Amniotic epithelial cell (primary cell): ENCODE results near the gene NUCB2.
"Not testable (repeated sequence)": the region's sequence is repeated elsewhere in the genome, so short reads cannot be mapped to it uniquely, and the experiment has no call there.

Experiments
- DNase-seq: peaks from one replicate; pipeline ENCODE4 v3.0.0-alpha.2; 2010; ENCODE audit warnings: low read depth

The NUCB2 gene

DNA sequence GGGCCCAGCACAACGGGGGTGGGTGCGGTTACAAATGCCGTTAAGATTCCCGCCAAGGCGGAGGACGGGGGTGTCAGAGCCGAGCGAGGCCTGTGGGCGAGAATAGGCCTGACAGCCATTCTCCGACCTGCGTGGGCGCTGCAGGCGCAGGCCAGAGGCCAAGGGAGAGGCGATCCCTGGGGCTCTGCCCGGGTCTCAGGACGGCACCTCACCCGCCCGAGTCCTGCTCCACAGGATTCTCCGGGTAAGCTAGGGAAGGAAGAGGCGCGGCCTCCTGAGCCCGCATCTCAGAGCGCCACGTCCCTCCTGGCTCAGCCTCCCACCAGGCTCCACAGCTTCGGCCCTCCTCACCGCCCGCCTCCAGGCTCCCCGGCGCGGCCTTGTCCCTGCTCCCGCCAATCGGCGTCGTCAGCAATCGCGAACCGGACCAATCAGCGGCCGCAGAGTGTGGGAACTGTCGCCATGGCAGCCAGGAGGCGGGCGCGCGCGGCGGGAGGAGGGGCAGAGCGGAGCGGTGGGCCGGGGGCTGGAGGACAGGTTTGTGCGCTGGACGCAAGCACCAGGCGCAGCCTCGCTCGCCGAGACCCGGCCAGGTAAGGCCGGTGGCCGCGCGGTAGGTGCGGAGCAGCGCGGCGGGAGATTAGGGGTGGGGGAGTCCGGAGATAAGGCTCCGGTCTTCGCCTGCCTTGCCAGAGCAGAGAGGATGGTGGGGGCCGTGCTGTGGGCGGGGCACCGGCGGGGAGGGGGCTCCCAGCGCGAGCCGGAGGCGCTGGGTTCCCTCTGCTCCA is at the start of gene NUCB2:
TSS of gene NUCB2 (plus strand) at position 504 of the 788 bp plus-strand sequence. CDS start 18,585 bp downstream, outside the sequence.
- peak; percentile 94 for DNase-seq

DNA sequence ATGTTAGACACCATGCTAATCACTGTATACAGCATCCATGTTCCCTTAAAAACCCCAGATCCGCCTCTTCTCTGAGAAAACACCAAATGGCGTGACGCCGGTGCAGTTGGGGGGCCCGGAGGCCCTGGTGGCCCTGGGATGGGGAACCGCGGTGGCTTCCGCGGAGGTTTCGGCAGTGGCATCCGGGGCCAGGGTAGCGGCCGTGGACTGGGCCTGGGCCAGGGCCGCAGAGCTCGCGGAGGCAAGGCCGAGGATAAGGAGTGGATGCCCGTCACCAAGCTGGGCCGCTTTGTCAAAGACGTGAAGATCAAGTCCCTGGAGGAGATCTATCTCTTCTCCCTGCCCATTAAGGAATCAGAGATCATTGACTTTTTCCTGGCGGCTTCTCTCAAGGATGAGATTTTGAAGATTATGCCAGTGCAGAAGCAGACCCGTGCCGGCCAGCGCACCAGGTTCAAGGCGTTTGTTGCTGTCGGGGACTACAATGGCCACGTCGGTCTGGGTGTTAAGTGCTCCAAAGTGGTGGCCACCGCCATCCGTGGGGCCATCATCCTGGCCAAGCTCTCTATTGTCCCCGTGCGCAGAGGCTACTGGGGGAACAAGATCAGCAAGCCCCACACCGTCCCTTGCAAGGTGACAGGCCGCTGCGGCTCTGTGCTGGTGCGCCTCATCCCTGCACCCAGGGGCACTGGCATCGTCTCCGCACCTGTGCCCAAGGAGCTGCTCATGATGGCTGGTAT is 48.2 kb upstream of the NUCB2 start:
- not testable (repeated sequence) for DNase-seq

DNA sequence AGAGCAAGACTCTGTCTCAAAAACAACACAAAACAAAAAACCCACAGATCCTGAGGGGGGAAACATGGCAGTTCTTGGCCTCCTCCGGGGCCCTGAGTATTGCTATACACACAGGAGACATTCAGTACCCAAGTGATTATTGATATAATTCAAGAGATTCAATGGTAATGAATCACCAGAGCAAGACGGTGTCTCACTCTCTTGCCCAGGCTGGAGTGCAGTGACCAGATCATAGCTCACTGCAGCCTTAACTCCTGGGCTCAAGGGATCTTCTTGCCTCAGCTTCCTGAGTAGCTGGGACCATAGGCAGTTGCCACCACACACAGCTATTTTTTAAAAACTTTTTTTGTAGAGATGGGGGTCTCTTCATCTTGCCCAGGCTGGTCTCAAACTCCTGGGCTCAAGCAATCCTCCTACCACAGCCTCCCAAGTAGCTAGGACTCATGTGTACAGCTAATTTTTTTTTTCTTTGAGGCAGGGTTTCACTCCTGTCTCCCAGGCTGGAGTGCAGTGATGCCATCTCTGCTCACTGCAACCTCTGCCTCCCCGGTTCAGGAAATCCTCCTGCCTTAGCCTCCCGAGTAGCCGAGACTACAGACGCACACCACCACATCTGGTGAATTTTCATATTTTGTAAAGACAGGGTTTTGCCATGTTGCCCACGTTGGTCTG is 46.9 kb upstream of the NUCB2 start:
- no peak for DNase-seq

DNA sequence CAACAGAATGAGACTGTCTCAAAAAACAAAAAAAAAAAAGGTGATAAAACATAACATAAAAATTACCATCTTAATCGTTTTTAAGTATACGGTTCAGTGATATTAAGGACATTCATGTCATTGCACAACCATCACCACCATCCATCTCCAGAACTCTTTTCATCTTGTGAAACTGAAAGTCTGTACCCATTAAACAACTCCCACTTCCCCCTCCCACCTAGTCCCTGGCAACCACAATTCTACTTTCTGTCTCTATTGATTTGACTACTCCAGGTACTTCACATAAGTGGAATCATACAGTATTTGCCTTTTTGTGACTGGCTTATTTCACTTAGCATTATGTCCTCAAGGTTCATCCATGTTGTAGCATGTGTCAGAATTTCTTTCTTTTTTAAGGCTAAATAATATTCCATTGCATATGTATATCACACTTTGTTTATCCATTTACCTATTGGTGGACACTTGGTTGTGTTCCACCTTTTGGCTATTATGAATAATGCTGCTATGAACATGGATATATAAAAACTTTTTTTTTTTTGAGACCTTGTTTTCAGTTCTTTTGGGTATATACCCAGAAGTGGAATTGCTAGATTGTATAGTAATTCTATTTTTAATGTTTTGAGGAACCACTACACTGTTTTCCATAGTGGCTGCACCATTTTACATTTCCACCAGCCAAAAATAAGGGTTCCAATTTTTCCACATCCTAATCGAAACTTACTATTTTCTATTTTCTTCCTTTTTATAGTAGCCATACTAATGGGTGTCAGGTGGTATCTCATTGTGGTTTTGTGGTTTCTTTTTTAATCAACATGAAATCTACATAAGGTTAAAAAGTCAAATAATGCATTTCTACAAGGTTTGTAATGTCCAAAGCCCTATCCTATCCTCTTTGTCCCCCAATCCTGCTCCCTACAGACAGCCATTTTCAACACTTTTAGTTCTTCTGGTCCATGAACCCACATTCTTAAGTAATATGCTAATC is 45.4 kb upstream of the NUCB2 start:
- peak; percentile 23 for DNase-seq

DNA sequence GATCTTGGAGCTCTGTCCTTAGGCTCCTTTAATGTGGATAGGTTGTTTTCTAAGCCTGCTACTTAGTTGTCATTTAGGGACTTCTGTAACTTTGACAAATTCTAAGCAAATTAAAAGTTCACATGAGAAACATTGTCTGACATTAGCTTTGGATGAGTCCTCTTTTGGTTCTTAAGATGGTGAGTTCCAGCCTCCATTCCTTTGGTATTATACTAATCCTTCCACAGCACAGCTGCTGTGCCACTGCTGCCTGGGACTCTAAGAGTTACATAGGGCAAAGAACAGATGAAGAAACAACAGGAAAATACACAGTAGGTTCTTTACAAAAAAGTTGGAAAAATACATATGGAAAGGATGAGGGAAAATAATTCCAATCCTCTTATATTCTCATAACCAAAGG is 43.4 kb upstream of the NUCB2 start:
- no peak for DNase-seq

DNA sequence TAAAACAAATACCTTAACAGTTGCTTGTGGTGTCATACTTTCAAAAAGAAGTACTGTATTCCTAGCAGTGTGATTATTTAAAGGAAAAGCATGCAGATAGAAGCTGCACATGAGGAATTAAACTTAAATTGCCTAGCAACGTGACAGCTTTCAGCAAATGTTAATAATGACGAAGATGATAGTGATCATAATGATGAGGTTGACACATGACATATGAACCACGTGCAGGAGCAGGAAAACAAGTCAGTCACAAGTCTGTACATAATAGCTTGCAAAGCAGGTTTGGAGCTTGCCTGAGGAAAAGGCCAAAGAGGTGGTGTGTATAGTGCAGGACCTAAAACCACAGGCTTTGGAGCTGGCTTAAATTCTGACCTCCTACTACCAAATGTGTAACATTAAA is 38.2 kb upstream of the NUCB2 start:
- DNase-seq: no peak

DNA sequence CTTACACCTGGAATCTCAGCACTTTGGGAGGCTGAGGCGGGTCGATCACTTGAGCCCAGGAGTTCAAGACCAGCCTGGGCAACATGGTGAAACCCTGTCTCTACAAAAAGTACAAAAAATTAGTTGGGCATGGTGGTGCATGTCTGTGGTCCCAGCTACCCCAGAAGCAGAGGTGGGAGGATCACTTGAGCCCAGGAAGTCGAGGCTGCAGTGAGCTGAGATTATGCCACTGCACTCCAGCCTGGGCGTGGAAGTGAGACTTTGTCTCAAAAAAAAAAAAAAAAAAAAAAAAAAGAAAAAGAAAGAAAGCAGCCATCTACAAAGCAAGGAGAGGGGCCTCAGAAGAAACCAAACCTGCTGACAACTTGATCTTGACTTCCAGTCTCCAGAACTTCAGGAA is 36.6 kb upstream of the NUCB2 start:
- DNase-seq: not testable (repeated sequence)

DNA sequence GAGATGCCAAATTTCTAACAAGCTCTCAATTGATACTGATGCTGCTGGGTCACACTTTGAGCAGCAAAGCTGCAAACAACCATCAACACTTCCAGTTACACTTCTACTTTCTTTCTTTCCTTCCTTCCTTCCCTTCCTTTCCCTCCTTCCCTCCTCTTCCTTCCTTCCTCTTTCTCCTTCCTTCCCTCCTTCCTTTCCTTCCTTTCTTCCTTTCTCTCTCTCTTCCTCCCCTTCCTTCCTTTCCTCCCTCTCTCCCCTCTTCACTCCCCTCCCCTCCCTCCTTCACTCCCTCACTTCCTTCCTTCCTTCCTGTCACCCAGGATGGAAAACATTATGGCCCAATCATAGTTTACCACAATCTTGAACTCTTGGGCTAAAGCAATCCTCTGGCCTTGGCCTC is 35.8 kb upstream of the NUCB2 start:
- no peak for DNase-seq

DNA sequence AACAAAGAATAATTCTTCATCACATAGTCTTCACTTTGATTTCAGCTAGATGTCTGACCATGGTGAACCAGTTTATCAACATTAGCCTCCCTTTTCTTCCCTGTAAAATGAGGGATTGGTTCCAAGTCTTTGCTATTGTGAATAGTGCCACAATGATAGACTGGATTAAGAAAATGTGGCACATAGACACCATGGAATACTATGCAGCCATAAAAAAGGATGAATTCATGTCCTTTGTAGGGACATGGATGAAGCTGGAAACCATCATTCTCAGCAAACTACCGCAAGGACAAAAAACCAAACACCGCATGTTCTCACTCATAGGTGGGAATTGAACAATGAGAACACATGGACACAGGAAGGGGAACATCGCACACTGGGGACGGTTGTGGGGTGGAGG is 33.6 kb upstream of the NUCB2 start:
- DNase-seq: not testable (repeated sequence)

DNA sequence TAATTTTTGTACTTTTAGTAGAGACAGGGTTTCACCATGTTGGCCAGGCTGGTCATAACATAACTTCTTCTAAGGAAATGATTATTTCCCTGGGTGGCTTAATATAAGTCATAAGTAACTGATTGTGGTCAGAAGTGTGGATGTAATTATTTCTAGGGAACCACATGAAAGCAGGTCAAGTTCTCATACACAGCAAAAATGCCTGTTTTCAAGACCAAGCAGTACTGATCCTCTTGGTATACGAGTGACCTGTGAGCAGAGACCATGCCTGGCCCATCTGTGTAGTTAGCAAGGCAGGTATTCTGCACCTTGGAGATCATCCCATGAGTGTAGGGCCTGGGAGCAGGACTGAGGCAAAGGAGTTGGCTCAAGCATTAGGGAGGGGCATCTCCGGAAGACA is 32.5 kb upstream of the NUCB2 start:
- no peak for DNase-seq

DNA sequence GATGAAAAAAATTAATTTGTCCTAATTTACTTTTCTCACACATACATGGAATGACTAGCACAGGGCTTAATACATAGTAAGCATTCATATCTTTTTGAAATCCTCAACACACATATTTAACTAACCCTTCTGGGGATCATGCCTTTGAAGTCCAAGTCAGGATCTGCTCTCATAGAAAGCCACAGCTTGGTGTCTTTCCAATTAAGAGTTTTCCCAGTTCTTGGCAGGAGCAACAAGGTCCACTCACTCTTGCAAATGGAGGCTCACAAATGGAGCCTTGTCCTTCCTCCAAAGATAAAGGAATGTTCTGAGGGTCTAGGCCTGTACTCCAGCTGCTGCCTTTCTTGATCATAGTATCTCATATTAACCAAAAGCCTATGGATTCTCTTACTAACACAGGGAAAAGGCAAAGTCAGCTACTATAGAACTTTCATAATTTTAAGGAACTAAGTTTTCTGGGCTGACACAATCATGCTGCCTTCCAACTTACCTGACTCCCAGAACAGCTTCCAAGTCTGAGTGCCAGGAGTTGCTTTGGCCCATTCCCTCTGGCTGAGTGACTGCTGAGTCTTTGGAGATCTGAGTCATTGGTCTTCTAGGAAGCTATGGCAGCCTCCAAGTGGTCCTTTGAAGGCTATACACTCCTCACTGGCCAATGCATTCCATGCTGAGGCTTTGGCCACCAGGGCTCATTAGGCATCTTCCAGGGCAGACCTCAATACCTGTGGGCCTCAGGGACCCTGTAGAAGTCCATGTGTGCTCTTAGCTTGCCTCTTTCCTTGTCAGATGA is 25.8 kb upstream of the NUCB2 start:
- DNase-seq: peak; percentile 11

DNA sequence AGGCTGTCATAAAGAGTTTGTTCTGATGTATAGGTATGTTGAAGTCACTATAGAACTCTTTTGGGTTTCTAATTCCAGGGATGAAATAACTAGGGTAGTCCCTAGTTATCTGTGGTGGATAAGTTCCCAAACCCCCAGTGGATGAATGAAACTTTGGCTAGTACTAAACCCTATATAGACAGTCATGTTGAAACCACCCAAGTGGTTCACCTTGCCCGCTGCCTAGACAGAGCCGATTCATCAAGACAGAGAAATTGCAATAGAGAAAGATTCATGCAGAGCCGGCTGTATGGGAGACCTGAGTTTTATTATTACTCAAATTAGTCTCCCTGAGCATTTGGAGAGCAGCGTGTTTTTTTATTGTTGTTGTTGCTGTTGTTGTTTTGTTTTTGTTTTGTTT is 23.8 kb upstream of the NUCB2 start:
- no peak for DNase-seq

DNA sequence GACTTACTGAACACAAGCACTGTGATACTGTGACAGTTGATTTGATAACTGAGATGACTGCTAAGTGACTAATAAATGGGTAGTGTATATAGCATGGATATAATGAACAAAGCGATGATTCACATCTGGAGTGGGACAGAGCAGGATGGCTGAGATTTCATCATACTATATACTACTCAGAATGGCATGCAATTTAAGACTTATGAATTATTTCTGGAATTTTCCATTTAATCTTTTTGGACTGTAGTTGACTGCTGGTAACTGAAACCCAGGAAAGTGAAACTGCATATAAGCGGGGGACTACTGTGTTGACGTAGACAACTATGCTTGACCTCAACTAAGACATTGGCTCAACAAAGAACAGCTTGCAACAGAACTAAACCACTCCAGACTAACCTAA is 20.0 kb upstream of the NUCB2 start:
- DNase-seq: peak; percentile 99

DNA sequence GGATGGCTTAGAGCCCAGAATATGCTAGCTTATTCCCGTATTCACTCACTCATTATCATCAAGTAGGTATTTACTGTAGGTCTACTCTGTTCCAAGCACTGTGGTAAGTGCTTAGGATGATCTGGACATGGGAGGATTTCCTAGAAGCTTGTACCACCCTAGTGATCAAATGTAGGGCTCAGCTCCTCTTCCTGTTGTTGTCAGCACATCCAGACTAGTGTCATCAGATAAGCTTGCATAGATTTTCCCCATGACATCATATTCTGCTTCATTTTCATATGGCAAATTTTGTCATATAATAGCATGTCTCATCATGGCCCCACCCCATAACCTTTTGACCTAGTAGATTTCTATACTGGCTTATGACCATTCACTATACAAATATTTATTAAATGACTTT is 19.3 kb upstream of the NUCB2 start:
- DNase-seq: peak; percentile 91

DNA sequence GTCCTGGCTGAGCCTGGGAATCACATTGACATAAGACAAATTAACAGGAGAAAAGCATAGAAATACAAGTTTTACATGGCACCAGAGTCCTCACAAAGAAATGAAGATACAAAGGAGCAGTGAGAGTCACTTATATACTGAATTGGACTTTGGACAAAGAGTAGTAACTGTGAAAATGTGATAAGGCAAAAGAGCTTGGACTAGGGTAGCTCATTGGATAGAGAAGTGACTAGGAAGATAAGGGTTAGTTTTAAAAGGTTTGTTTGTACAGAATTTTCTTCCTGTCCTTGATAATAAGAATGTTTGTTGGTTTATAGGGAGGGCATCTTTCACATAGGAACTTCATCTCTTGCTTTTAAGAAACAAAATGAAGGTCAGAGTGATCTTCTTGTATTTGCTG is 17.9 kb upstream of the NUCB2 start:
- DNase-seq: no peak

DNA sequence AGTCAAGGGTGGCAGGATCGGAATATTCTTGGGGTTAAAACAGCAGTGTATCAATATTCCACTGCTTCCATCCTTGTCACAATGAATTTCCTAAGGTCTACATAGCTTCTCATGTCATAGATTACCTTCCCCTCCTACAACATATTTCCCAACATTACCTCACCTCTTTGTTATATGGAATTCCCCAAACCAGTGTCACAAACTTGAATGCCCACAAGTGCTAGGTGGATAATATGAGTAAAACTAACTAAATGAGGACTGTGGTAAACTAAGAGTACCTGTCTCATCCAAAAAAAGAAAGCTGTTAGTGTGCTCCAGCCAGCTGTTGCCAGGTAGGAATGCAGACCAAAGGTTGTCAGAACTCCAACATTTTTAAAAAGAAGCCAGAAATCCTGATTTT is 17.0 kb upstream of the NUCB2 start:
- peak; percentile 10 for DNase-seq

DNA sequence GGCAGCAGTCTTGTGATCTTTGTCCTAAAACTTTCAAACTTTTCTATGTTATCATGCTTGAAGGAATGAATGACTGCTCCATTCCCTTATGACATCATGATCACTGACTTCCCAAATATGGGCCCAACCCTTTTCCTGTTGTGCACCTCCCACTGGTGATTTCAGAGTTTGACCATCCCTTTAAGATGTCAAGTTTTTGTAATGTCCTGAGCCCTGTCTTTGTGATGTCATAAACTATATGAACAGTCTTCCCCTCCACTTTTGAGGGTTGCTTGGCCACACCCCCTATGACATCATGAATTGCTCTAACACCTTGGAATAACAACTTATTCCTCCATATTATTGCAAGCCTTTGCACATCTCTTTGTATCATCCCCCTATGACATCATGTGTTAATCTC is 16.5 kb upstream of the NUCB2 start:
- DNase-seq: peak; percentile 25

DNA sequence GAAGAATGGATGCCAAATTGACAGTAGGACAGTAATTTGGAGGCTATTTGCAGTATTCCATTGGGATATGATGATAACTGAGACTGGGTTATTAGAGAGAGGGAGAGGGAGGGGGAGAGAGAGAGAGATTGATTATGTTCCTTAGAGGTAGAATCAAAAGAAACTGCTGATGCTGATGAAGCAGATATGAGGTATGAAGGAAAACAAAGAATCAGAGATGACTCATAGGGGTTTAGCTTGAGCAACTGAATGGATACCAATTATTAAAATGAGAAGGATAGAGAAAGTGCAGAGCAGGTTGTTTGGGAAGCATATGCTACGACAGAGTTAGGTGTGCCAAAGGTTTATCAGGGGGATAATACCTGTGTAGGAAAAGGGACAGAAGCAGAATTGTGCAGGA is 12.8 kb upstream of the NUCB2 start:
- DNase-seq: peak; percentile 62

DNA sequence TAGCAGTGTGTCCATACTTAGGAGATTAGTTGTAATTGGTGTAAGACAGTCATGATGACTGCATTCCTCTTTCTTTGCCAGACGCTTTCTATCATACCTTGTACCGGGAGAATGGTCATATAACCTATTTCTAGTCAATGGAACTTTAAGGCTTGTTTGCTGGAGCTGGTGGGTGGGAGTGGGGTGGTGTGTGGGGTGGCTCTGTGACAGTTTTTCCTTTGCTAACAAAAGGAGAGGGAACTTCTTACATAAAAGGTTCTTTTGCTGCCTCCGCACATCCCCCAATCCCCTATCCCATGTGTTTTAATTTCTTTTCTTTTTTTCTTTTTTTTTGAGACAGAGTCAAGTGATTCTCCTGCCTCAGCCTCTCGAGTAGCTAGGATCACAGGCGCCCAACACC is 9.8 kb upstream of the NUCB2 start:
- no peak for DNase-seq

DNA sequence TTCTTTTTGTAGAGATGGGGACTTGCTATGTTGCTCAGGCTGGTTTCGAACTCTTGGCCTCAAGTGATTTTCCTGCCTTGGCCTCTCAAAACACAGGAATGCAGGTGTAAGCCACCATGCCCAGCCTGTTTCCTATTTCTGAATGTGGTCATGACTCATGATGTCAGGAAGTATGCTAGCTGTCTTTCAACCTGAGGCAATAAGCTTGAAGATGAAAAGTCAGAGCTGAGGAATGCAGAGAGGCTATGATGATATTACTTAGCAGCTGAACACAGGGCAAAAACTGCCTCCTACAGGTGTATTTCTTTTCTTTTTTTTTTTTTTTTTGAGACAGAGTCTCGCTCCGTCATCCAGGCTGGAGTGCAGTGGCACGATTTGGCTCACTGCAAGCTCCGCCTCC is 9.0 kb upstream of the NUCB2 start:
- peak; percentile 93 for DNase-seq

DNA sequence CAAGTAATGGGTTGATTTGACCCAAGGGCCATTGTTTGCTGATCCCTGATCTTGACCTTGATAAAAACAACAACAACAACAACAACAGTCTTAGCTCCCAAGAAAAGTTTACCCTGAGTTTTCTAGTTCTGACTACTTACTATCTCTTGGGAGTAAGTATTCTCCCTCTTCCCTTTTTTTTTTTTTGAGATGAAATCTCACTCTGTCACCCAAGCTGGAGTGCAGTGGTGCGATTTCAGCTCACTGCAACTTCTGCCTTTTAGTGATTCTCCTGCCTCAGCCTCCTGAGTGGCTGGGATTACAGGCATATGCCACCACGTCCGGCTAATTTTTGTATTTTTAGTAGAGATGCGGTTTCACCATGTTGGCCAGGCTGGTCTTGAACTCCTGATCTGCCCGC is 8.0 kb upstream of the NUCB2 start:
- DNase-seq: not testable (repeated sequence)
